NCI-H82 treated with DMSO at 0.1 percent for 48 hours (cell line): ENCODE results near the gene HOMER2.
A peak's percentile ranks its signal among the peaks of the same experiment; 100 is the strongest.
"Not testable (repeated sequence)": the region's sequence is repeated elsewhere in the genome, so short reads cannot be mapped to it uniquely, and the experiment has no call there.

Source experiments
- DNase-seq: peaks from one replicate; lab custom pipeline; 2025; ENCODE audit not compliant: unreplicated experiment; lab: John Stamatoyannopoulos, UW

Gene HOMER2

DNA sequence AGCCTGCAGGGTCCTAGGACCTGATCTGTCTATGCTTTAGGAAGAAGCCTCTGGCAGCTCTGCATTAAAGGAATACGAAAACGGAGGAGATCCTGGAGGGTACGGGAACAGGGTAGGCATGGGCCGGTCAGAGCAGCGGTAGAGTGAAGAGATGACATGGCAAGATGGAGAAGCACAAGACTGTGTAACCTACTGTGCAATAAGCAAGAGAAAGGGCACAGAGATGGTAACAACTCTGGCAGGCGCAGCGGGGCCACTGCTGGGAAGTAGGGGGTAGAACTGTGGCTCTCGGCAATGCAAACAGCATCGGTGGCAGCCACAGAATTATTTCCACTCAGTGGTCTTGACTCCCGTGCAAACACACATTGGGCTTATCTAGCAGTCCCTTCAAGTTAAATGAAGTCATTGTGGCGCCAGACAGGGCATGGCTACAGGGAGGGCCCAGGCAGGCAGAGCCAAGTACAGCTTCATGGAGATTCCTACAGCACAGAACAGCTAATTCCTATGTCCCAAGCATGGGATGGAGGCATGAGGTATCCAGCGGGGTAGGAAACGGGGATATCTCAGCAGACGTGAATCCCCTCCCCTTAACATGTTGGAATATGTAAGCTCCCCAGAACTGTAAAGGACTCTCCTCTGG lies 114.3 kb downstream of the HOMER2 start:
- DNase-seq = no peak

DNA sequence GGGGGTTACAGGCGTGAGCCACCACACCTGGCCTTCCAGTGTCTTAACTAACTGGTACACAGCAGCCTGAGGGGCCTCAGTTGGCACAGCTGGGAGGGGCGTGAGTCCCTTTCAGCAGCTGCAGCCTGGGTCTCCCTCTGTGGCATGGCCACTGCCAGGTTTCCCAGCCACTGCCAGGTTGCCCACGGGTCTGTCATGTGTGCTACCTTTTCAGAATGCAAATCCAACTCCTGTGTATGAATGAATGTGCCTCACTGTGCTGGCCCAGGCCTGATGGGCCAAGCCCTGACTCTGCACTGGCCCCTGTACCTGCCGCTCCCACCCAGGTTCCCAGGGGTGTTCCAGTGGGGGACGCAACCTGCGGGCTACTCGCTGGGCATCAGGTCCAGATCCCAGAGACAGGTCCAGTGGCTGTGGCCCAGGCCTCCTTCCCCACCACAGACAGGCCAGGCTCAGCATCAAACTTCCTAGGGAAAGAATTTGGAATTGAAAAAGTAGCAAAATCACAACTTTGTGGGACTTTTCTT lies 117.1 kb downstream of the HOMER2 start:
- no peak for DNase-seq

DNA sequence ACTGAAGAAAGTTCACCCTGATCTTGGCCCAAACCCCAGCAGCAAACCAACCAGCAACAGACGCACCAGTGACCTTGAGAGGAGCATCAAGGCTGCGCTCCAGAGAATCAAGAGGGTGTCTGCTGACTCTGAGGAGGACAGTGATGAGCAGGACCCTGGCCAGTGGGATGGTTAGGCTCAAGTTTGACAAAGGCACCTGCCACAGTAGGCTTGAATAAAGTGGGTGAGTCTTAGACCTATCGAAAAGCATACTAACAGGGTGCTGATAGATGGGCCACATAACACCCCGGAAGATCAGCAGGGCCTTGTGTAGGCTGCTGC lies 119.2 kb downstream of the HOMER2 start:
- DNase-seq = no peak

DNA sequence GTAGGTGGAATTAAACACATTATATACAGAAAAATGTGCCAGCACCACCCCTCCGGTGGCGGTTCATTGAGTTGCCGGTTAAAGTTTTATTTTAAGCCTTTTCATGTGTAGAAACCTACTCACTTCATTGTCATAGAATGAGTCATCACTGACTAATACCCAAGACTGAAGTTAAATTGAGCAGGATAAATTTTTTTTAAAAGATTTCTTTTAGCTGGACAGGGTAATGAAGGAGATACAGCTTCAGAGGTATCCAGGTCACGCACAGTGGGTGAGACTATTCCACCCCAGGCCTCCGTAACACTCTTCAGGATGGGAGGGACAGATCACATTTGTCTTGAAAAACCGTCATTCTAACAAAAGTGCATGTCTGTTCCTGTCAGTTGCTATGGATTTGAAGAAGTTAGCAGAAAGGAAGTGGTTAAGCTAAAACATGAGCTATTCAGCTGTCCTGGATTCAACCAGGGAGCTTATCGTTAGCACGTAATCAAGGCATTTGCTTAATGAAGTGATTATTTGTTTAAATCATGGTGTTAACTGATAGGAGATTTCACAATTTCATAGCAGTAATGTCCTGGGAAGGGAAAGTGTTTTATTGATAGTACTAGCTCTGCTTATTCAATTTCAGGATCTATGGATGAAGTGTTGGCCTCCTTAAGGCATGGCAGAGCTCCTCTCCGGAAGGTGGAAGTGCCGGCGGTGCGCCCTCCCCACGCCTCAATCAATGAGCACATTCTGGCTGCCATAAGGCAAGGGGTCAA lies 119.7 kb downstream of the HOMER2 start:
- no peak for DNase-seq

DNA sequence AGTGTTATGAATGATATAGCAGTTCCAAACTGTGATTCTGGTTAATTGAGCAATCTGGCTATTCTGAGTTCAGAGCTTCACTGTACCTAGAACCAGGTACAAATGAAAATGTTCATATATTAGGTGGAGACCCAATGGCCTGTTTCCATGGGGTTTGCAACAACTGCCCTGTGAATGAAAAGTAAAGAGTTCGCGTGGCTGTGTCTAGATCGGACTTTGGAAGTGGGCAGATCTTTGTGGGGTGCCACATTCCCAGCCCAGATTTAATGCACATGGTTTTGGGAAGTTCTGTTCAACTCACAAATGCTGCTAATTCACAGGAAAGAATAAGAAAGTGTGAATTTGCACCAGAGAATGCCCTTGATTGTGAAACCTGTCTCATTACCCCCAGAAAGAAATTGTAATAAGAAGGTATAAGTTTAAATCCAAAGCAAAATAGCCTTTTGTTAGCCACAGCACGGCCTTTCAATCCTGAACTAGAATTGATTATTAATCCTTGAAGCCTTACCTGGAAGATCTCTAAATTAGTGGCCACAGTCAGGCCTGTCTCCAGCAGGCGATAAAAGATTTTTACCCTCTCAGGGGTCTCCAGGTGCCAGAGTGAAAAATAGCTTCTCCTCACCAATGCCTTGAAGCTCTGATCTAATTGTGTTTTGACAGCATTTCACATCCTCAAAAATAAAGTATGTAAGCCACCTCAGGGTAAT lies 120.5 kb downstream of the HOMER2 start:
- DNase-seq = no peak

DNA sequence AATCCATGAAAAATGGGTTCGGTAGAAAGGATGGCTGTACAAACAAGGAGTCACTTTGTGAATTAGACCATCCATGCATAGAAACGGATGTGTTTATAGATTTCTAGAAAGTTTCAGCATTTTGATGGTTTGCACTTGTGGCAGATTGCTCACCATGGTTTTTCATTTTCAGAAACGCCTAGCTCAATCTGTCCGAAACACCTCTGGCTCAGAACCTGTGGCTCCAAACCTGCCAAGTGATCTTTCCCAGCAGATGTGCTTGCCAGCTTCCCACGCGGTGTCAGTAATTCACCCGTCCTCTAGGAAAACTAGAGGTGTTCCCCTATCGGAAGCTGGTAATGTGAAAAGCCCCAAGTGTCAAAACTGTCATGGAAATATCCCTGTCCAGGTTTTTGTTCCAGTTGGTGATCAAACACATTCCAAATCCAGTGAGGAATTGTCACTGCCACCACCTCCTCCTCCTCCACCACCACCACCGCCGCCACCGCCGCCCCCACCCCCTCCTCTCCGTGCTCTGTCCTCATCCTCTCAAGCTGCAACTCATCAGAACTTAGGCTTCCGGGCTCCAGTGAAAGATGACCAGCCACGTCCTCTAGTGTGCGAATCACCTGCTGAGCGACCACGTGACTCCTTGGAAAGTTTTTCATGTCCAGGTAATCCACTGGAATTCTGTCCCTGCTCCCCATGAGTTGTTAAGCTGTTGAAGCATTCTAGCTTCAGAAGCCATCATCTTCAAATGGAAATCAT lies 121.9 kb downstream of the HOMER2 start:
- DNase-seq = no peak

DNA sequence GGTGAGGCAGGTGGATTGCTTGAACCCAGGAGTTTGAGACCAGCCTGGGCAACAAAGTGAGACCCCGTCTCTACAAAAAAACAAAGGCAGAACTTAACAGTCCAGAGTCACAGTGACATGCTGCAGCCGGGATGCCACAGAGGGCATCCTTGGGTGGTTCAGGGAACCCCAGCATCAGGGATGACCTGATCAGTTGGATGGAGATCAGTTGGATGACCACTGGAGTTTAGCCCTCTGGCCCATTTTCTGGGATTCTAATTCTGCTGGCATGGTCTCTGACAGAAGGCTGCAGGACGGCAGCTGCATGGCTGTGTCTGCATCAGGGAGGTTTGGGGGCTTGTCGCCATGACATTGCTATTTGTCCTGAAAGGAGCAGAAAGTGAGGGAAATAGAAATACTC lies 123.3 kb downstream of the HOMER2 start:
- no peak for DNase-seq

DNA sequence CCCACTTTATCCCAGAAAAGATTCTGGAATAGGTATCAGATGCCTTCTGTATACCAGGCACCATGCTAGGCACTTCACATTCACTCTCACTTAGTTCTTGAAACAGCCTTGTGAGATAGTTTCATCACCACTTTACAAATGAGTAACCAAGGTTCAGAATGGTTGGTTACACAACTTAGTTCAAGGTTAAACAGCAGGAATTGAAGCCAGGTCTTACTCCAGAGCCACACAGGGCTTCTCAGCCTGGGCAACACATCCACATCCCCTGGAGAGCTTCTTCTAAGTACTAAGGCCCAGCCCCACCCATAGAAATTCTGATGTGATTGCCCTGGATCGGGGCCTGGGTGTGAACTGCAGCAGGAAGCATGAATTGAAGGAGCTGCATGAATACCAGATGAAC lies 124.4 kb downstream of the HOMER2 start:
- no peak for DNase-seq

DNA sequence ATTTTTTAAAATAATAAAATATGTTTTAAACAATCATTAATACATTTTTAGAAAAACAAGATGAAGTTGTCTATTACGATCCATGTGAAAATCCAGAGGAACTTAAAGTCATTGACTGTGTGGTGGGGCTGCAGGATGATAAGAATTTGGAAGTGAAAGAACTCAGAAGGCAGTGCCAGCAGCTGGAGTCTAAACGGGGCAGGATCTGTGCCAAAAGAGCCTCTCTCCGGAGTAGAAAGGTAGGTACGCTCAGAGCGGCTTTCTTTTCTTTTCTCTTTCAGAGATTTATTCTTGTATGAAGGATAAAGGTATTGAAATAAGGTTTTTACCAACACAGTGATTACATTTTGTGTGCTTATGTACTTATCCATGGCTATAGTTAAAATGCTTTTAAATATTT lies 129.5 kb downstream of the HOMER2 start:
- DNase-seq = no peak

DNA sequence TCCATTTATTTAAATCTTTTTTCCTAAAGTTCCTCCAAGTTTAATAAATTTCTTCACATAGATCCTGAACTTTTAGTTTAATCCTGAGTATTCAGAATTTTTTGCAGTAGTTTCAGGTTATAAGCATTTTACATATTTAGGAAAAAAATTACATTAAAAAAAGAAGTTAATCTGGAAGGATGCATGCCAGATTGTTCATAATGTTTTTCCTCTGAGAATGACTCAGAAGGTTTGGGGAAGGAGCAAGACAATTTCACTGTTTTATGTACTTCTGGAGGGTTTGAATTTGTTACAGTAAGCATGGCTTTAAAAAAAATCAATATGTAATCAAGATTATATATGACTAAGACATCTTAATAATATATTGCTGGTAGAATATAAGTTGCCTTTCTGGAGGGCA lies 130.7 kb downstream of the HOMER2 start:
- DNase-seq = not testable (repeated sequence)

DNA sequence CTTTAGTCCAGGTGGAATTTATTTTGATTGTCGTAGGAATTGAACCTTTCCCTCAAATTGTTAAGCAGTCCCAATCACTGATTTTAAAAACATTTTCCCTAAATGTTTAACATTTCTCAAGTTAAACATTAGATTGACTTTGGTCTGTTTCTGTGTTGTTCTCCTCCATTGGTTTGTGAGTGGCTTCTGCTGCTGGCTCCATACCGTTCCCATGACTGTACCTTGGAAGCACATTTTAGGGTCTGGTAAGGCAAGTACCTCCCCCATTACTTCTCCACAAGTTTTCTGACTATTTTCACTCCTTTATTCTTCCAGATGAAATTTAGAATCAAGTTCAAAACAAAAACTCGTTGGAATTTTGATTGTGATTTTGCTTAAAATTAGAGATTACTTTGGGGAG lies 131.1 kb downstream of the HOMER2 start:
- not testable (repeated sequence) for DNase-seq

DNA sequence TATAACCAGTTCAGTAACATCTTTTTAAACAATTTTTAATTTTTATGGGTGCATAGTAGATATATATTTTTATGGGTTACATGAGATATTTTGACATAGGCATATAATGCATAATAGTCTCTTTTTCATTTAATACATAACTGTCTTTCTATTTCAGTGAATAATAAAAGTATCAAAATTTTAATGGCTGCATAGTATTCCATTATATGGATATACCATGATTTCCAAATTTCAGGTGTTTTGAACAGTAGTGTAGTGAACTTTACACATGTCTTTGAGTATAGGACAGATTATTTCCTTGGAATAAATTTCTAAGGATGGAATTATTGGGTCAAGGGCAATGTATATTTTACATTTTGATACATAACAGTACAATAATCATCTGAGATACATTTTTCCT lies 132.4 kb downstream of the HOMER2 start:
- no peak for DNase-seq

DNA sequence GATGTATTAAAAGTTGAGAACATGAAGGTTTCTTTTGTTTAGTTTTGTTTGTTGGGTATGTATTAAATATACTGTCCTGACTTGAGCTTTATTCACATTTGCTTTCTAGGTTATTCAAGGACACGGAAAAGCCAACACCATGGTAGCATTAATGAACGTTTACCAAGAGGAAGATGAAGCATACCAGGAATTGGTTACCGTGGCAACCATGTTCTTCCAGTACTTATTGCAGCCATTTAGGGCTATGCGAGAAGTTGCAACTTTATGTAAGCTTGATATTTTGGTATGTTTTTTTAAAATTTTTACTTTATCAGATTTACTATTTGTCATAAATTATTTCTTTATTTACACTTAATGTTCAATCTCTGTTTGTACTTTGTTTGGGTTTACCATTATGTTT lies 139.5 kb downstream of the HOMER2 start:
- DNase-seq = no peak

DNA sequence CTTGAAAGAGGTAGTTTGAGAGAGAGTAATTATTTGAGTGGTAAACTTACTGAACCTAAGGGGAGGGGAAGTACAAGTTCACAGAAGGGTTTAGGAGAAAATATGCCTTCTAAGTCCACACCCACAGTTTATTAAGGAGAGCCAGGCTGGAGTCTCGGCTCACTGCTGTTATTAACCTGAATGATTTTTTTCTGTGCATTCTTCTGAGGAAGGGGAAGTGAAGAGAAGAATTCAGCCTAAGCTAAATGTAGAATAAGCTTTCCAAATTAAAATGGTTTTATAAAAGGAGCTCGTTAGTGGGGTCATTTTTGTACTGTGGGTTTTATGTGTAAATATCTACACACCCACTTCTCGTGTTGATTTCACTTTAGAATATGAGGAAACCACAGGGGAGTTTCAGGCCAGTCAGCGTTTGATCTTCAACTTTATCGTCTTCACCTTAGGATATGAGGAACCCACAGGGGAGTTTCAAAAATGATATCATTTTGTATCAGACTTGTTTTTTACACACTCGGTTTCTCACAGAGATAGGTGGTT lies 141.6 kb downstream of the HOMER2 start:
- no peak for DNase-seq

DNA sequence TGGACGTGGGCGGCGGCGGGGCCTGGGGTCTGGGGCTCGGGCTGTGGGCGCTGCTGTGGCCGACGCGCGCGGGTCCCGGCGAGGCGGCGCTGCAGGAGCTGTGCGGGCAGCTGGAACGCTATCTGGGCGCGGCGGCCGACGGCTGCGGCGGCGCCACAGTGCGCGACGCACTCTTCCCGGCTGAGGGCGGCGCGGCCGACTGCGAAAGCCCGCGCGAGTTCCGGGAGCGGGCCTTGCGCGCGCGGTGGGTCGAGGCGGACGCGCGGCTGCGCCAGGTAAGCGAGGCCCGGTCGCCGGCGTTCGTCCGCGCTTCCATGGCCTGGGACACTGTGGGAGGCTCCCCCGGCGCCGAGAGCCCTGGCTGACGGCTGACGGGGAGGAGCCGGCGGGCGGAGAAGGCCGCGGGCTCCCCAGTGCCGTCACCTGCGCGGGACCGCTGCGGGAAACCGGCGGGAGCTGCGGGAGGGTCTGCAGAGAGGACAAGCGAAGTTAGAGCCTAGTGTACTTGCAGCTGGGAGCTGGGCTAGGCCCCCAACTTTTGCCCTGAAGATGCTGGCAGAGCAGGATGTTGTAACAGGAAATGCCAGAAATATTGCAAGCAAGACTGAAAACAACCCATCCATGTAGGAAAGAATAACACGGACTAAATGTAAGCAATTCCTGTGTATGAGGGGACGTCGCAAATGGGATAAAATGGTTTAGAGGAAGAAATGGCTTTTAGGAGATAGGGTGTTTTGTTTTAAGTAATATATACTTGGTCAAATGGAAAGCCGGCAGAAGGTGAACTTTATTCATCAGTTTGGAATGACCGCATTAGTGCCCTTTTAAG lies 142.2 kb downstream of the HOMER2 start:
- no peak for DNase-seq

DNA sequence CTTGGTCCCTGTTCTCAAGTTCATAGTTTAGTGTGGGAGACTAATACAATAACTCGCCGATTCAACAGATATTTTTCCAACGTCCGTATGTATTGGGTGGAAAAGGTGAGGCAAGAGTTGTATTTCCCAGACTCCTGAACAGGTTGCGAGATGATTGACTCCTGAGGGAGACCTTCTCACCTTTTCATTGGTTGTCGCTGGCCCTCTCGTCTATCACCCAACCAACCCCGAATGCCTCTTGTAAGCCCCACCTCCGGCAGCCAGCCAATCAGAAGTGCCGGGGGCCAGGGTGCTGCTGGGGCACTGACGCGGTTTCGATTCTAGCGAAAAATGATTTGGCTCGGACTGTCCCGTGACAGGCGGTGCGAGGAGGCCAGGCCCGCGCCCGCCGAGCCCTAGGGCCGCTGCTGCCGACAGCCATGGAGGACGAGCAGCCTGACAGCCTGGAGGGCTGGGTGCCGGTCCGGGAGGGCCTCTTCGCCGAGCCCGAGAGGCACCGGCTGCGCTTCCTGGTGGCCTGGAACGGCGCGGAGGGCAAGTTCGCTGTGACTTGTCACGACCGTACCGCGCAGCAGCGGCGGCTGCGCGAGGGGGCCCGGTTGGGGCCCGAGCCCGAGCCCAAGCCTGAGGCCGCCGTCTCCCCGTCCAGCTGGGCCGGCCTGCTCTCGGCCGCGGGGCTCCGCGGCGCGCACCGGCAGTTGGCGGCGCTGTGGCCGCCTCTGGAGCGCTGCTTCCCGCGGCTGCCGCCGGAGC lies 143.0 kb downstream of the HOMER2 start, which contains the start of gene WHAMM:
Gene WHAMM, plus strand, starts transcription at position 321 of the 753 bp plus-strand sequence. Its CDS starts 99 bp downstream, at position 420.
- peak; percentile 90 for DNase-seq

DNA sequence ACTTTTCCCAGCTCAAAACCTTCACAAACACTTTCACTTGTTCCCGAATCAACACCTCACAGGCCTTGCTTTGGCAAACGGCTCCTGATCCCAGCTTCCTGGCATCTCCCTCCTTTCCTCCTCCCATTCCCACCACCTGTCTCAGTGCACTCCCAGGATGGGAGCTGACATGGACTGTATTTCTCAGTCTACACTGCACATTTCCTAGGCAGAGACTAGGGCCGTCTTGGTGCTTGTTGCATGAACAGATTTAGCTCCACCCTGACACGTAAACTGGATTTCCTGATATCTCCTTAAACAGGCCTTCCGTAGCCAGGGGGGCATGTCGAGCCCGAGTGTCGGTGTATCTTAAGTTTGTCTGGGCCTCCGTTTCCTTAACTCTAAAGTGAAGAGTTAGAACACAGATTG lies 143.9 kb downstream of the HOMER2 start:
- no peak for DNase-seq

DNA sequence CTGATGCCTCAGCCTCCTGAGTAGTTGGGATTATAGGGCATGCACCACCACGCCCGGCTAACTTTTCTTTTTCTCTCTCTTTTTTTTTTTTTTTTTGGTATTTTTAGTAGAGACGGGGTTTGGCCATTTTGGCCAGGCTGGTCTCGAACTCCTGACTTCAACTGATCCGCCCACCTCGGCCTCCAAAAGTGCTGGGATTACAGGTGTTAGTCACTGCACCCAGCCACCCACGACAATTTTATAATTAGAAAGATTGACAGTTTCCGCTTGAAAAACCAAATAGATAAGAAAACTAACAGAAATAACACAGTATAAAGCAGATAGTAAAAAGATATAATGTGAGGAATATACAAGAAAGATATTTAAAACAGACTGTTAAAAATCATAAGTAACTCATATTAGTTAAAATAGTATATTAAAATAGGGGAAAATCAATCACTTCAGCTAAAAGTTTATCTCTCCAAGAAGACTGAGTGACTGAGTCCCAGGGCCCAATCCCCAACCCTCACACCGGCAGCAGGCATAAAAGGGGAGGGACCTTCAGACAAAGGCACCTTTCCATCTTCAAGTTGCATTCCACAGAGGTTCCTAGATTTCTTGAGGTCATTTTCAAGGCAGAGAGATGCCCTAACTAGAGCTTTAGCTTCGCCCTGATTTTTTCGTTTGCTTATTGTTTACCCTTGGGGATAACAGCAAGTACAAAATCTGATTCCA lies 144.4 kb downstream of the HOMER2 start:
- DNase-seq = no peak

DNA sequence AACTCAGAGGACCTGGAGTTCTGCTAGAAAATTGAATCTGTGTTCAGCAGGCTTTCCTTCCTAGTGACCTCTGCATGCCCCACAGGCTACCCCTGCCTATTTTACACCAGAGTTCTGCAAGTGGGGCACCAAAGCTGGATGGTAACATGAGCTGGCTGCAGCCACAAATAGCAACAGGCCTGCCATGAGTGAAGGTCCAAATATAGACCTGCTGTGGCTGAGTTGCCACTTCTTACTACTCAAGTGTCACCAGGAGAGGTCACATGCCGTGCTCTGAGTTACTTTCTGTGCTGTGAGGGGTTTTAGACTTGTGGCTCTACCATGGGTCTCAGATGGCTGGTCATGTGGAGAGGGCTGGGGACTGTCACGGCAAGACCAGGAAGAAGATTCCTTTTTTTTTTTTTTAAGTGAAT lies 146.5 kb downstream of the HOMER2 start, which contains the start of gene FSD2:
Gene FSD2, minus strand, starts transcription at position 76 of the 413 bp plus-strand sequence. CDS start 18,679 bp downstream, outside the sequence.
- DNase-seq = no peak
